Measurements from ENCODE around the gene MAD1L1.

The MAD1L1 gene

GRCh38 chr7:2029211-2029905, 203.4 kb downstream of the MAD1L1 start:
- in situ Hi-C loops (cut with HindIII; ENCODE audit: low sequenced_read_pairs): loop anchor here (5.0 kb wide), 1 partner anchor 103 kb away; no protein-coding TSS in a partner anchor

- in situ Hi-C loops (cut with HindIII; ENCODE audit: low sequenced_read_pairs): loop anchor here (5.0 kb wide), 1 partner anchor 104 kb away; no protein-coding TSS in a partner anchor
These were observed 204.0 kb downstream of the MAD1L1 start for GRCh38 chr7:2028733-2029132.

DNA sequence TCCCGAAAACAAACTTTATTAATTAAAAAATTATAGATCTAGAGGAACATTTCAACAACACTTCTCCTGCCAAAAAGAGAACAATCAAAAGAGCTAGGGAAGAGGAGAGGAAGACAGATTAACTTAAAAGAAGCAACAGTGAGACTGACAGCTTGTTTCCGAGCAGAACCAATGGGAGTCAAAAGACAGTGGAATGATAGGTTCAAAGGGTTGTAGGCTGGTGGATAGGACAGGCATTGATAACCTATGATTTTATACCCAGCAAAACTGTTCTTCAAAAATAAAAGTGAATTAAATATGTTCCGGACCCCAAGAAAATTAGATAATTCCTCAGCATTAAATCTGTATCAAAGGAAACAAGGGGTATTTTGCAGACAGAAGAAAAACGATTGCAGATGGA, 207.6 kb downstream of the MAD1L1 start:
- in situ Hi-C loops (cut with HindIII; ENCODE audit: low sequenced_read_pairs): loop anchor here (5.0 kb wide), 1 partner anchor 107 kb away; no protein-coding TSS in a partner anchor

DNA sequence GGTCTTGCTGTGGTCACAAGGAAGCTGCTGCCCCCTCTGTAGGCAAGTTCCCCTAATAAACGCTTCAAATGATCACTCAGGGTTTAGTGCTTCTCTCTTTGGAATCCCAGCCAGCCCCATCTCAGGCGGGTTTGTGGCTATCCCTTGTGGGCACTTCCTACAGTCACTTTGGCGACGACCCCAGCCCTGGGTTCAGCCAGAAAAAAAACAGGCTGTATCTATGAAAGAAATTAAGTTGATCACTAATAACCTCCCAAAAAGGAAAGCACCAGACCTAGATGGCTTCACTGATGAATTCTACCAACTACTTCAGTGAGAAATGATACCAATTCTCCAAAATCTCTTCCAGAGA, 208.2 kb downstream of the MAD1L1 start:
- in situ Hi-C loops (cut with HindIII; ENCODE audit: low sequenced_read_pairs): no loop called here

GRCh38 chr7:2023877-2024566, 208.7 kb downstream of the MAD1L1 start:
- in situ Hi-C loops (cut with HindIII; ENCODE audit: low sequenced_read_pairs): no loop called here

DNA sequence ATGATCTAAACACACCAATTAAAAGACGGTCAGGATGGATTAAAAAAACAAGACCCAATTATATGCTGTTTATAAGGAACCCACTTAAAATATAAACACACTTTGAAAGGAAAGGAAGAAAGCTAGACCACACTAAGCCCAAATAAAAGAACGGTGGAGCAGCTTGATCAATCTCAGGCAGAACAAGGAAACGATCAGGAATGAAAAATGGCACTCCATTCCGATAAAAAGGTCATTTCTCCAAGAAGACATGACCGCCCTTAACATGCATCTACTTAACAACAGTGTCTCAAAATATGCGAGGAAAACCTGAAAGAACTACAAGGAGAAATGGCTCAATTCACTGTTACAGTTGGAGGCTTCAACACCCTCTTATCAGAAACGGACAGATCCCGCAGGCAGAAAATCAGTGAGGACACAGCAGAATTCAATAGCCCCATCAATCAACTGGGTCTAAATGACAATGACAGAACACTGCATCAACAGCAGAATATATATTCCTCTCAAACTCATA, 210.0 kb downstream of the MAD1L1 start:
- in situ Hi-C loops (cut with HindIII; ENCODE audit: low sequenced_read_pairs): no loop called here

DNA sequence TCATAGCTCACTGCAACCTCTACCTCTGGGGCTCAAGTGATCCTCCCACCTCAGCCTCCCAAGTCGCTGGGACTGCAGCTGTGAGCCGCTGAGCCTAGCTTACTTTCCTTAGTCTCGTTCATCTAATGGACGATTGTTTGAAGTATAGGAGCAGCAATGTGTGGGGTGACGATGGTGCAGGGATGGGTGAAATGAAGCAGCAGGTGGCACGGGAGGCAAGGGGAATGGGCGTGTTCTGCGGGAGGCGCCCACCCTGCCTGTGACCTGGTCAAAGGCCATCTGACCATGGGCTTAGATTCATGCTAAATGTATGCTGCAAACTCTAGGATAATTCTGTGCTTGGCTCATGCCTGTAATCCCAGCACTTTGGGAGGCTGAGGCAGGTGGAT, 210.7 kb downstream of the MAD1L1 start:
- in situ Hi-C loops (cut with HindIII; ENCODE audit: low sequenced_read_pairs): no loop called here

DNA sequence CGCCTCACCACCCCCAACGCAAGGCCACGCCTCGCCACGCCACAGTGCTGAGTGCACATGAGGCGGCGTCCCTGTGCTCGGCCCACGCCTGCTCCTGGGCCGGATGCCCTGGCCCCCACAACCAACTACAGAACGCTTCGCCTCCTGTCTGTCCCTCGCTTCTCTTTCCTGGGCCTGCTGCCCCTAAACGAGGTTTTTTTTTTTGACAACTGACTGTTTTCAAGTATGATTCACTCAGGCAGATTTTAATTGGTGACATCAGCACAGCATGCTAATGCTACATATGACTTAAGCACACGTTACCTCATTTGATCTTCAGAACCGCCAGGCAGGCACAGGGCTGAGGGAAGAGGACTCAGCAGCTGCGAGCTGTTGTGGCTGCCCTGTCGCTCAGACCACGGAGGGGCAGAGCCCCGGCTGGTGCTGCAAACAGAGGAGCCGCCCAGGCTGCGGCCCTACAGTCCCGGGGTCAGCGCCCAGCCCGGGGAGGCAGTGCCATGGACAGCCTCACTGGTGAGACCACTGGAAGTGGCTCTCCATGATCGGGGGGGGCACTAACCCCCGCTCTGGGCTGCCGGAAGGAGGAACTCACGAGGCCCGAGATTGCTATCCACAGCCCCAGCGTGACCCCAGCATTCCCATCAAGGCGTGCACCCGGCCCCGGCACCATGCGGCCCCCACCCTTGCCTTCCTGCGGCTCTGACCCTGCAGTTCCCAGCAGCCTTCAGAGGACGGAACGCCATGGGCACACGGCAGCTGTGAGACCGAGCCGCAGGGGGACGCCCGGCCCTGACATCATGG, 212.8 kb downstream of the MAD1L1 start:
- in situ Hi-C loops (cut with HindIII; ENCODE audit: low sequenced_read_pairs): no loop called here

GRCh38 chr7:2019461-2019710, 213.4 kb downstream of the MAD1L1 start:
- in situ Hi-C loops (cut with HindIII; ENCODE audit: low sequenced_read_pairs): no loop called here

DNA sequence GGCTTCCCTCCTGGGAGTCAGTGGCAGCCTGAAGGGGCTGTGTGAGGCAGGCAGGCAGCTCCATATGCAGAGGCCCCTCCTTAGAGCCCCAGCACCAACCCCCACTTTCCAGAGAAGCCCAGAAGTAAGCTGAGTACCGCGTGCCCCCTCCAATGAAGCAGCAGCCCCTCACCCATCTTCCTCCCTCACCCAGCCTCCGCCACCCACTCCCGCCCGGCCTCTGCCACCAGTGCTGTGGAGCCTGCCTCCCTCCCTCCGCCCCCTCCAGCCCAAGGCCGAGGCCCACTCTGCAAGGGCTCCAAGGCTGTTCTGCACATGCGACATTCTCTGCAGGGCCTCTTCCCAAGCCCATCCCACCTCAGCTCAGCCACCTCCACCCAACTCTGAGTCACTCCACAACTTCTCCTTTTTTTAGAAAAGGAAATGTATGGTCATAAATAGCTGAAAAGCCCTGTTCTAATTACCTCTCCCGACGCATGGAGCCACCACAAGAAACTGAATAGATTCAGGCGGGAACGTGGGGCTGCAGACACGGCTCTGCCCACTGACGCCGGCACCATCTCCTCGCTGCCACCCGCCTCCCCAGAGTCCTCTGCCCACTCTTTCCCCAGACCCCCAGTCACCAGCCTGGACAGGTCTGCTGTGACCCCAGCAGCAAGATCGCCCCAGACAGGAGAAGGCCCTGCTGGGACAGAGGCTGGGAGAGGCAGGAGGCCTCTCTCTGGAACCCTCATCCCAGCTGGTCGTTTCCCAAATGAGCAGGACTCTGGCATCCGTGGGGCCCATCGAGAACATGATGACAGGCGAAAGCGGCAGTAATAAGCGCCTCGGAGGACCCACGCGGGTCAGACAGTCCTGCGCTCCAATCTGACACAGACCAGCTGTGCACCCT, 213.9 kb downstream of the MAD1L1 start:
- in situ Hi-C loops (cut with HindIII; ENCODE audit: low sequenced_read_pairs): no loop called here

DNA sequence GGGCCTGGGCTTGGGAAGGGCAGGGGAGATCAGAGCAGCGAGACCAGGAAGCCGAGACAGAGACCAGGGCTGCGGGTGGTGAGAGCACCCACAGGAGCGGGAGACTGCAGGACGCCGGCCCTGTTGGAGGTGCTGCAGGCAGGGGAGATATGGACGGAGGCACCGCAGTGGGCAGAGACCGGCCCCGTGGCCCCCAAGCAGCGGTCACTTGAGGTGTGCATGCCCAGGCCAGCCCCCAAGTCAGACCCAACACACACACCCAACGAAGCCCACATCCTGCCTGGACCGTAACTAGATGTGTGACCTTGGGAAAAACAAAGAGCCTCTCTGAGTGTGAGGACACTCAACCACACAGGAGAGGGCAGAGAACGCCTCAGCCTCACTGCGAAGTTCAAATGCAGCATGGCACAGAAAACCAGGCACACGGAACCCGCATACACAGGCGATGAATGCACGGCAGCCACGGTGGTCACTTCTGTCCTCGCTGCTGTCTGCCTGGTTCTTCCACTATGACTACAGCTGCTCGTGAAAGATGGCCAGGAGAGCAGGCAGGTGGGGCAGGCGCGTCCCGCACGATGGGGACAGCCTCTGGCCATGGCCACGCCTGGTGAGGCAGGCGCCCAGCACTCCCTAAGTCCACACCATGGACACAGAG, 214.7 kb downstream of the MAD1L1 start:
- in situ Hi-C loops (cut with HindIII; ENCODE audit: low sequenced_read_pairs): no loop called here

DNA sequence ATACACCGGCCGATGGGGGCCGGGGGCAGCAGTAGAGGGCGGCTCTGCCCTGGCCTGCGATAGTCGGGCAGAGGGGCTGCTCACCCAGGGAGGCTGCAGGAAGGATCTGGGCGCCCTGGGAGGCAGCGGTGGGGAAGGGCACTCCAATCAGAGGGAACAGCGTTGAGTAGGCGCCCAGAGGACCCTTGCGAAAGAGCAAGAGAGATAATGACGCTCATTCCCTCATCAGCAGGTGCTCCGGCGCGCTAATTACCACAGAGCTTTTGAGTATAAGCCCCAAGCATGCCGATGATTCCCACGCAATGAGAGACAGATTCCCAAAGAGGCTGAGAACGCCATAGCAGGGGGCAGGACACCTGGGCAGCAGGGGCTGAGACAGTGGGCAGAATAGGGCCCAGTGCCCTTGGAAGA, 215.3 kb downstream of the MAD1L1 start:
- in situ Hi-C loops (cut with HindIII; ENCODE audit: low sequenced_read_pairs): no loop called here

GRCh38 chr7:2016761-2017480, 215.8 kb downstream of the MAD1L1 start:
- in situ Hi-C loops (cut with HindIII; ENCODE audit: low sequenced_read_pairs): no loop called here

DNA sequence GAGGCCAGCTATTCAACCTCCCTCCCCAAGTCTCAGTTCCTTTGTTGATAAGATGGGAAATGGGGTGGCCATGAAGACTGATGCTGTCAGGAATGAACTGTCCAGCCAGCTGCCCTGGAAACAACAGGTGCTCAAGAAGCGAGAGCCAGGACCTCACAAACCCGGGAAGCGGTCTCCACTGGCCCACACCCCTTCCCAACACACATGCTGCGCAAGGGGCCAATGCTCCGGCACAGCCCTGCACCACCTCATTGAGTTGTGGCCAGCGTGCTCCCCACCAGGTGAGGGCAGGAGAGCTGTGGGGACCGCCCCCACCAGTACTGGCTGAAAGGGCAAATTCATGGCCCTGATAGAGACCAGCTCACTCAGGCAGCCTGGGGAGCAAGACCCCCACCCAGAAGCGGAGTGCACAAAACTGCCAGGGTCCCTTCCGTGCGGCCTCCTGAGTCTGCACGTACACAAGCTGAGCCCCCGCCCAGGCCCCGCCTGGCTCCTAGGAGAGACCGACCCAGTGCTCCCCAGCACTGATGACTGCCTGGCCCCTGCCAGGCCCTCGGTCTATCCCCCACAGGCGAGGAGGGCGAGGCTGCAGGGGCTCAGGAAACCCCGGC, 216.6 kb downstream of the MAD1L1 start:
- in situ Hi-C loops (cut with HindIII; ENCODE audit: low sequenced_read_pairs): no loop called here

GRCh38 chr7:2015251-2015871, 217.4 kb downstream of the MAD1L1 start:
- in situ Hi-C loops (cut with HindIII; ENCODE audit: low sequenced_read_pairs): no loop called here

DNA sequence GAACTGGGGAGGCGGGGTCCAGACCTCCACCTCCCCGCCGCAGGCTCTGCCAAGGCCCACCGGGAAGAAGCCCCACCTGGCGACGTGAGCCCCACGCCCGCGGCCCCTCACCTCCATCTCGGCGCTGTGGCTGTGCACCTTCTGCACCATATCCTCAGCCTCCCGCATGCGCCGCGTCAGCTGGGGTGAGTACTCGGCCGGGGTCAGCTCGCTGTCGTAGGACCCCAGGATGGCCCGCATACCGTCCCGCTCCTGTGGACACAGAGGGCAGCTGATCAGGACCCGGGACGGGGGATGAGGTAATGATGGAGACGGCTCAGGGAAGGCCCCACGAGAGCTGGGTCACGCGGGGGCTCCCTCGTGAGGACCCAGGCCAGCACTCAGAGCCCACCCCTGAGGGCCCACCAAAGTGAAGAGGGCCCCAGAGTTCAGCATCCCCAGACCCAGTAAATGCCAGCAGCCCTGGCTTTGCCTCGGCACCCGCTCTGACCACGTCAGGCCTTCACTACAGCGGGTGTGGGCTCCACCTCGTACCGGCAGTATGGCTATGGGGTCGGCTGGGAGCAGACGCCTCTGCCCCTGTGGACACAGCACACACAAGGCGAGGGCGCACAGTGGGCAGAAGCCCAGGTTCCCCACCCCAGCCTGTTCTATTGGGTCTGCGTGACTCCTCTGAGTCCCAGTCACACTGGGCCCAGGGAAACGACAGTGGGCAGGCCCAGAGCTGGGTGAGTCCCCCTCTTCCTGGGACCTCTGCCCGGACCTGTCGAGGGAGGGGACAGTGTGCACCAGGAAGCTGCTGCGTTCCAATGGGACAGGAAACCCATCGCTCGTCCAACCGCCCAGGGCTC, 218.1 kb downstream of the MAD1L1 start:
- in situ Hi-C loops (cut with HindIII; ENCODE audit: low sequenced_read_pairs): no loop called here

DNA sequence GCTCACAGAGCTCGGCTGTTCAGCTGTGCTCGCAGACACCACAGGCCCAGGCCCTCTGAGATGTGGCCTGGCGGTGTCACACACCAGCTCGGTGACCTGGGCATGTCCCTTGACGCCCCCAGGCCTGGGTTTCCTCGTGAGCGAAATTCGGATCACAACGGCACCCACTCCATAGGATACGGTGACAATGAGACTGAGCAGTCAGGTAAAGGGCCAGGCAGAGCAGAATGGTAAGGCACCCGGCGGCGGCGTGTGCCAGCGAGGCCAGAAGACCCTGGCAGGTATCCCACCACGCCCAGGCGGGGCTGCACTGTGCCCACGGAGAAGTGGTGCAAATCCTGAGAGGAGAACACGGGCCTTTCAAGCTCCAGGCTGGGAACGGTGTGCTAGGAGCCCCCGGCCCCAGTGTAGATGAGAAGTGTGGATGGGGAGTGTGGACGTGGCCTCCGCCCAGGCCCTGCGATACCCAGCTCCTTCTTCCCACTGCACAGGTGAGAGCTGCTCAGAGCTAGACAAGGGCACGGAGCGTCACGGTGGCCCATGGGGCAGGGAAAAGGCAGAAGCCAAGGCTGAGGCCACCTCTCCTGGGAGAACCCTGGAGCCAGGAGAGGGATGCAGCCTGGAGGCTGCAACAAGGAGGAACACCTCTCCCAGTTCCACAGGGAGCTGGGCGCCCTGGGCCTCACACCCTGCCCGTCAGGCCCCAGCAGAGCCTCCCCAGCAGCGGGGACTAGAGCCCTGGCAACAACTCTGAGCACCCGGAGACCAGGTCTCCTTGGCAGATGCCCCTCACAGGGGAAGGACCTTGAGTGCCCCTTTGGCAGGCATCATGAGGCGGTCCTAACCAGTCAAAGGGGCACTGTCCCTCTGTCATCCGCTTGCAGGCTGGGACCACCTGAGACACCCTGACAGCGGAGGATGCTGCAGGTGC, 219.1 kb downstream of the MAD1L1 start:
- in situ Hi-C loops (cut with HindIII; ENCODE audit: low sequenced_read_pairs): no loop called here
